SK-N-SH (cell line): ENCODE data around the gene SEC14L5. TPM values are rescaled to one million over a fixed set of nuclear protein-coding genes. Genes with fewer than 3 reads are reported as not detected.
A peak's percentile ranks its signal among the peaks of the same experiment; 100 is the strongest.

Experiments
- CTCF ChIA-PET: fragments of 300-600, 350-600 bp; formaldehyde crosslinking; extraction: SDS; loops from one replicate; lab custom pipeline; 2021; lab: Yijun Ruan, JAX
- POLR2A ChIA-PET: fragments of 350-600 bp; sonication (Branson Sonifier 250); formaldehyde crosslinking; extraction: SDS; loops from one replicate; lab custom pipeline; 2020; ENCODE audit warnings: antibody characterized with exemption, inconsistent platforms; lab: Yijun Ruan, JAX
- DNase-seq: peaks from one replicate; pipeline ENCODE4 v3.0.0; 2012
- H2AFZ ChIP-seq: fragments of 200-600 bp; sonication (generic); 2 replicates; pipeline ENCODE4 v1.8.1; 2016; ENCODE audit warnings: antibody characterized with exemption, mild to moderate bottlenecking, low read depth
- H3F3A ChIP-seq: fragments of 200-600 bp; sonication (generic); replicated peaks from 2 replicates; pipeline ENCODE3; 2016; ENCODE audit warnings: antibody characterized with exemption, mild to moderate bottlenecking; ENCODE audit not compliant: insufficient read depth
- H3K27ac ChIP-seq, 2 experiments: fragments of 200-500 bp in 1 of 2; fragments of 200-600 bp in 1 of 2; sonication (Bioruptor generic) in 1 of 2; sonication (generic), shearing (Covaris generic) in 1 of 2; 2 replicates each; pipeline versions ENCODE4 v1.5.1 to v1.6.1; 2014 to 2016; ENCODE audit warnings: low read depth in 2 of 2, inconsistent platforms in 1 of 2, low read length in 1 of 2, mild to moderate bottlenecking in 1 of 2, mixed read lengths in 1 of 2
- H3K27me3 ChIP-seq: fragments of 200-600 bp; sonication (generic), shearing (Covaris generic); 2 replicates; pipeline ENCODE4 v1.6.1; 2016; ENCODE audit warnings: mixed run types; ENCODE audit not compliant: insufficient read depth
- H3K36me3 ChIP-seq, 2 experiments: fragments of 200-500 bp in 1 of 2; fragments of 200-600 bp in 1 of 2; sonication (Bioruptor generic) in 1 of 2; sonication (generic) in 1 of 2; replicated peaks in 1 of 2; 2 replicates each; pipeline versions ENCODE3 to v1.5.1; 2014 to 2016; ENCODE audit warnings: low read length in 1 of 2, mild to moderate bottlenecking in 1 of 2; ENCODE audit not compliant: insufficient read depth in 2 of 2, control insufficient read depth in 1 of 2
- H3K4me1 ChIP-seq, 2 experiments: fragments of 200-500 bp in 1 of 2; fragments of 200-600 bp in 1 of 2; sonication (Bioruptor generic) in 1 of 2; sonication (generic), shearing (Covaris generic) in 1 of 2; 2 replicates each; pipeline versions ENCODE4 v1.5.1 to v1.6.1; 2014 to 2016; ENCODE audit warnings: low read depth in 1 of 2, low read length in 1 of 2, mixed run types in 1 of 2; ENCODE audit not compliant: insufficient read depth in 2 of 2, control insufficient read depth in 1 of 2
- H3K4me2 ChIP-seq: fragments of 200-600 bp; sonication (generic), shearing (Covaris generic); 2 replicates; pipeline ENCODE4 v1.6.1; 2017; ENCODE audit warnings: mixed run types
- H3K4me3 ChIP-seq, 2 experiments: fragments of 200-500 bp in 1 of 2; fragments of 200-600 bp in 1 of 2; sonication (Bioruptor generic) in 1 of 2; sonication (generic), shearing (Covaris generic) in 1 of 2; 2 replicates each; pipeline versions ENCODE4 v1.5.1 to v1.8.1; 2014 to 2016; ENCODE audit warnings: low read depth in 2 of 2, inconsistent platforms in 1 of 2, low read length in 1 of 2, mild to moderate bottlenecking in 1 of 2, mixed read lengths in 1 of 2, moderate library complexity in 1 of 2
- H3K79me2 ChIP-seq: fragments of 200-600 bp; sonication (generic); 2 replicates; pipeline ENCODE4 v1.8.1; 2017; ENCODE audit warnings: mild to moderate bottlenecking; ENCODE audit not compliant: insufficient read depth
- H3K9ac ChIP-seq: fragments of 200-600 bp; sonication (generic); 2 replicates; pipeline ENCODE4 v1.6.1; 2017; ENCODE audit warnings: mixed run types
- H3K9me2 ChIP-seq: fragments of 200-600 bp; sonication (generic); 2 replicates; pipeline ENCODE4 v1.6.1; 2017; ENCODE audit warnings: mixed run types
- H3K9me3 ChIP-seq: fragments of 200-600 bp; sonication (generic); 2 replicates; pipeline ENCODE4 v1.6.1; 2017; ENCODE audit warnings: mixed run types, mild to moderate bottlenecking, moderate library complexity
- H4K20me1 ChIP-seq: fragments of 200-600 bp; sonication (generic); 2 replicates; pipeline ENCODE4 v1.6.1; 2017; ENCODE audit warnings: mild to moderate bottlenecking, mixed run types; ENCODE audit not compliant: insufficient read depth
- EP300 ChIP-seq, 2 experiments: IDR thresholded peaks; 2 replicates each; pipeline versions ENCODE4 v1.4.0 to v1.6.1; 2012; ENCODE audit warnings: borderline replicate concordance in 1 of 2, low read depth in 1 of 2, low read length in 1 of 2
- FOSL2 ChIP-seq: IDR thresholded peaks from 2 replicates; pipeline ENCODE4 v1.4.0; 2012; ENCODE audit warnings: low read depth, mild to moderate bottlenecking, moderate library complexity, borderline replicate concordance
- FOXM1 ChIP-seq: IDR thresholded peaks from 2 replicates; pipeline ENCODE4 v1.4.0; 2012; ENCODE audit warnings: low read depth, mild to moderate bottlenecking
- MXI1 ChIP-seq: IDR thresholded peaks from 2 replicates; pipeline ENCODE4 v1.6.1; 2012; ENCODE audit warnings: mild to moderate bottlenecking, low read depth, low read length, improper control_type of control experiment
- NRF1 ChIP-seq: IDR thresholded peaks from 2 replicates; pipeline ENCODE4 v1.6.1; 2012; ENCODE audit warnings: low read depth, mild to moderate bottlenecking, low read length
- RCOR1 ChIP-seq: fragments of 150-350 bp; IDR thresholded peaks from 2 replicates; pipeline ENCODE4 v1.6.1; 2017; ENCODE audit warnings: antibody characterized with exemption, low read length
- RFX5 ChIP-seq: IDR thresholded peaks from 2 replicates; pipeline ENCODE4 v1.6.1; 2012; ENCODE audit warnings: mild to moderate bottlenecking, improper control_type of control experiment, low read length
- RXRA ChIP-seq: IDR thresholded peaks from 2 replicates; pipeline ENCODE4 v1.4.0; 2012; ENCODE audit warnings: low read depth, mild to moderate bottlenecking, borderline replicate concordance
- SIN3A ChIP-seq: IDR thresholded peaks from 2 replicates; pipeline ENCODE4 v1.6.1; 2012; ENCODE audit warnings: low read depth, mild to moderate bottlenecking, low read length, moderate library complexity, borderline replicate concordance
- SMC3 ChIP-seq: IDR thresholded peaks from 2 replicates; pipeline ENCODE4 v1.6.1; 2012; ENCODE audit warnings: low read depth, low read length, improper control_type of control experiment
- TAF1 ChIP-seq: IDR thresholded peaks from 2 replicates; pipeline ENCODE4 v1.6.1; 2012; ENCODE audit warnings: low read depth, mild to moderate bottlenecking, low read length, moderate library complexity, borderline replicate concordance
- TEAD4 ChIP-seq: IDR thresholded peaks from 2 replicates; pipeline ENCODE4 v1.4.0; 2012; ENCODE audit warnings: mild to moderate bottlenecking, borderline replicate concordance; ENCODE audit not compliant: insufficient read depth
- YY1 ChIP-seq: IDR thresholded peaks from 2 replicates; pipeline ENCODE4 v1.4.0; 2012; ENCODE audit warnings: low read depth, mild to moderate bottlenecking
- WGBS: methylation state at CpG from one replicate; pipeline ENCODE4 v1.1.6; 2017; ENCODE audit warnings: low lambda C conversion rate; 5-methylcytosine and 5-hydroxymethylcytosine counted together
- polyA plus RNA-seq, 3 experiments: library from polyadenylated mRNA; depleted of rRNA; stranded (reverse); fragments of >200 nt; gene quantifications; 2 replicates each; pipeline ENCODE4 v1.2.3, GENCODE V29; 2012
- TF ChIP-seq, protein P1 (sequence below): IDR thresholded peaks from 2 replicates; pipeline ENCODE4 v1.4.0; 2012; ENCODE audit warnings: low read depth, borderline replicate concordance
- TF ChIP-seq, protein P2 (sequence below): fragments of 200-600 bp; sonication (generic); IDR thresholded peaks from 2 replicates; pipeline ENCODE4 v1.6.1; 2017; ENCODE audit warnings: antibody characterized with exemption, mild to moderate bottlenecking, moderate library complexity
- TF ChIP-seq, protein P3 (sequence below): IDR thresholded peaks from 2 replicates; pipeline ENCODE4 v1.6.1; 2012; ENCODE audit warnings: mild to moderate bottlenecking, low read depth, low read length, moderate library complexity
- TF ChIP-seq, protein P4 (sequence below): IDR thresholded peaks from 2 replicates; pipeline ENCODE4 v1.4.0; 2012; ENCODE audit warnings: low read depth

Gene SEC14L5
- polyA plus RNA-seq (2012; rRNA removed): 0.03 and 0.08 TPM in 2 replicates
- polyA plus RNA-seq (2012; cell fraction: cytosol; rRNA removed): 0.01 and 0.03 TPM in 2 replicates
- 0.61 and 1.2 TPM in 2 replicates for polyA plus RNA-seq (2012; cell fraction: nucleus; rRNA removed)

DNA sequence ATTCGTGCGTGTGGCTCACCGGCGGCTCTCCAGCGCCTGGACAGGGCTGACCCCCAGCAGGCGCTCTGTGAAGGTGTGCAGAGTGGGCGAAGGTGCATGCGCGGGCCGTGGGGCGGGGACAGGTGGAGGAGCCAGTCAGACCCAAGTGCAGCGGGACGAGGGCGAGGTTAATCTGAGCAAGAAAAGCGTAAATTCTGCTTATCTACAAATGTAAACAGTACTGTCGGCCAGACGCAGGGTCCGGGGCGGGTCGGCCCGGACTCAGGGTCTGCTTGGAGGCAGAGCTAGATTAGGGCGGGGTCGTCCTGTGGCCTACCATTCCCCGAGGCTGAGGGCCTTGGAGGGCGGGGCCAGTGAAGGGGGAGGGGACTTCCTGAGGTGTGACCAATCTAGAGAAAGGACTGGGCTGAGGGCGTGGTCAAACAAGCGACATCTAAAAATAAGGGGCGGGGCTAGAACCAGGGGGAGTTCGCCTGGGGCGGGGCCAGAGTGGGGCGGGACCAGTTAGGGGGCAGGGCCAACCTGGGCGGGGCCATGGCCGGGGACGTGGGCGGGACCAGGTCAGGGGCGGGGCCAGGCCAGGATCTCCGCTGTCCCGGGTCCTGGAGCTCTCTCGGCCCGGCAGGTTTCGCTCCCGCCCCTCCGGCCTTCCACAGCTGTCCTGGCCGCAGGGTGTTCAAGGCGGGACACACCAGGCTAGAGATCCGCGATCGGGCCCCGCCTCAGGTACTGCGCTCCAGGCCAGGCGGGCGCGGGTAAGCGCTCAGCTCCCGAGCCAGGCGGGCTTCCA, at the start of gene SEC14L5:
SEC14L5 (plus strand) TSS at position 611 of the 790 bp plus-strand sequence. CDS start 994 bp downstream, outside the sequence.
- H3K79me2 ChIP-seq: no peaks in the 10 kb centered on the region
- peaks cover 0 to 8% of the 10 kb centered on the region in 2 experiments; a peak in 1 of 4 replicates for H3K4me1 ChIP-seq
- no peaks in the 10 kb centered on the region for H3K9me3 ChIP-seq
- TF ChIP-seq TEAD4 (no peak), SIN3A (peak; percentile 71; the same call in 1 of the 2 replicates), RCOR1 (no peak), NRF1 (peak; percentile 22; the same call in 1 of the 2 replicates), TAF1 (no peak), SMC3 (no peak), EP300 (IDR thresholded peaks at IDR 0.05; ENCODE audit: borderline replicate concordance in 1 of 2, low read depth in 1 of 2, low read length in 1 of 2) (no peak), RXRA (no peak), YY1 (no peak), FOXM1 (no peak), RFX5 (no peak), MXI1 (peak; percentile 41), FOSL2 (no peak)
- TF ChIP-seq, protein P1, sequence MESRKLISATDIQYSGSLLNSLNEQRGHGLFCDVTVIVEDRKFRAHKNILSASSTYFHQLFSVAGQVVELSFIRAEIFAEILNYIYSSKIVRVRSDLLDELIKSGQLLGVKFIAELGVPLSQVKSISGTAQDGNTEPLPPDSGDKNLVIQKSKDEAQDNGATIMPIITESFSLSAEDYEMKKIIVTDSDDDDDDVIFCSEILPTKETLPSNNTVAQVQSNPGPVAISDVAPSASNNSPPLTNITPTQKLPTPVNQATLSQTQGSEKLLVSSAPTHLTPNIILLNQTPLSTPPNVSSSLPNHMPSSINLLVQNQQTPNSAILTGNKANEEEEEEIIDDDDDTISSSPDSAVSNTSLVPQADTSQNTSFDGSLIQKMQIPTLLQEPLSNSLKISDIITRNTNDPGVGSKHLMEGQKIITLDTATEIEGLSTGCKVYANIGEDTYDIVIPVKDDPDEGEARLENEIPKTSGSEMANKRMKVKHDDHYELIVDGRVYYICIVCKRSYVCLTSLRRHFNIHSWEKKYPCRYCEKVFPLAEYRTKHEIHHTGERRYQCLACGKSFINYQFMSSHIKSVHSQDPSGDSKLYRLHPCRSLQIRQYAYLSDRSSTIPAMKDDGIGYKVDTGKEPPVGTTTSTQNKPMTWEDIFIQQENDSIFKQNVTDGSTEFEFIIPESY: no peak
- TF ChIP-seq, protein P2, sequence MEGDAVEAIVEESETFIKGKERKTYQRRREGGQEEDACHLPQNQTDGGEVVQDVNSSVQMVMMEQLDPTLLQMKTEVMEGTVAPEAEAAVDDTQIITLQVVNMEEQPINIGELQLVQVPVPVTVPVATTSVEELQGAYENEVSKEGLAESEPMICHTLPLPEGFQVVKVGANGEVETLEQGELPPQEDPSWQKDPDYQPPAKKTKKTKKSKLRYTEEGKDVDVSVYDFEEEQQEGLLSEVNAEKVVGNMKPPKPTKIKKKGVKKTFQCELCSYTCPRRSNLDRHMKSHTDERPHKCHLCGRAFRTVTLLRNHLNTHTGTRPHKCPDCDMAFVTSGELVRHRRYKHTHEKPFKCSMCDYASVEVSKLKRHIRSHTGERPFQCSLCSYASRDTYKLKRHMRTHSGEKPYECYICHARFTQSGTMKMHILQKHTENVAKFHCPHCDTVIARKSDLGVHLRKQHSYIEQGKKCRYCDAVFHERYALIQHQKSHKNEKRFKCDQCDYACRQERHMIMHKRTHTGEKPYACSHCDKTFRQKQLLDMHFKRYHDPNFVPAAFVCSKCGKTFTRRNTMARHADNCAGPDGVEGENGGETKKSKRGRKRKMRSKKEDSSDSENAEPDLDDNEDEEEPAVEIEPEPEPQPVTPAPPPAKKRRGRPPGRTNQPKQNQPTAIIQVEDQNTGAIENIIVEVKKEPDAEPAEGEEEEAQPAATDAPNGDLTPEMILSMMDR: no peak
- TF ChIP-seq, protein P3, sequence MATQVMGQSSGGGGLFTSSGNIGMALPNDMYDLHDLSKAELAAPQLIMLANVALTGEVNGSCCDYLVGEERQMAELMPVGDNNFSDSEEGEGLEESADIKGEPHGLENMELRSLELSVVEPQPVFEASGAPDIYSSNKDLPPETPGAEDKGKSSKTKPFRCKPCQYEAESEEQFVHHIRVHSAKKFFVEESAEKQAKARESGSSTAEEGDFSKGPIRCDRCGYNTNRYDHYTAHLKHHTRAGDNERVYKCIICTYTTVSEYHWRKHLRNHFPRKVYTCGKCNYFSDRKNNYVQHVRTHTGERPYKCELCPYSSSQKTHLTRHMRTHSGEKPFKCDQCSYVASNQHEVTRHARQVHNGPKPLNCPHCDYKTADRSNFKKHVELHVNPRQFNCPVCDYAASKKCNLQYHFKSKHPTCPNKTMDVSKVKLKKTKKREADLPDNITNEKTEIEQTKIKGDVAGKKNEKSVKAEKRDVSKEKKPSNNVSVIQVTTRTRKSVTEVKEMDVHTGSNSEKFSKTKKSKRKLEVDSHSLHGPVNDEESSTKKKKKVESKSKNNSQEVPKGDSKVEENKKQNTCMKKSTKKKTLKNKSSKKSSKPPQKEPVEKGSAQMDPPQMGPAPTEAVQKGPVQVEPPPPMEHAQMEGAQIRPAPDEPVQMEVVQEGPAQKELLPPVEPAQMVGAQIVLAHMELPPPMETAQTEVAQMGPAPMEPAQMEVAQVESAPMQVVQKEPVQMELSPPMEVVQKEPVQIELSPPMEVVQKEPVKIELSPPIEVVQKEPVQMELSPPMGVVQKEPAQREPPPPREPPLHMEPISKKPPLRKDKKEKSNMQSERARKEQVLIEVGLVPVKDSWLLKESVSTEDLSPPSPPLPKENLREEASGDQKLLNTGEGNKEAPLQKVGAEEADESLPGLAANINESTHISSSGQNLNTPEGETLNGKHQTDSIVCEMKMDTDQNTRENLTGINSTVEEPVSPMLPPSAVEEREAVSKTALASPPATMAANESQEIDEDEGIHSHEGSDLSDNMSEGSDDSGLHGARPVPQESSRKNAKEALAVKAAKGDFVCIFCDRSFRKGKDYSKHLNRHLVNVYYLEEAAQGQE: peak; percentile 97
- TF ChIP-seq, protein P4, sequence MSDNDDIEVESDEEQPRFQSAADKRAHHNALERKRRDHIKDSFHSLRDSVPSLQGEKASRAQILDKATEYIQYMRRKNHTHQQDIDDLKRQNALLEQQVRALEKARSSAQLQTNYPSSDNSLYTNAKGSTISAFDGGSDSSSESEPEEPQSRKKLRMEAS: no peak
- H3K4me3 ChIP-seq: peak within 1 kb of the TSS; percentile 52 to 68
- CTCF ChIA-PET: interaction anchor here (0.5 to 2.7 kb wide), 5 partner anchors 10 to 543 kb away, joined by 3 to 16 read pairs (median 5); no protein-coding TSS in a partner anchor
- peaks cover 8% of the 10 kb centered on the region for H3F3A ChIP-seq
- POLR2A ChIA-PET: no interaction called here
- DNase-seq: peak; percentile 100
- H2AFZ ChIP-seq: peak within 1 kb of the TSS; percentile 91
- no peak within 1 kb of the TSS for H3K27ac ChIP-seq
- peak within 1 kb of the TSS; percentile 86 for H3K4me2 ChIP-seq
- WGBS: 1% methylated on average over 48 of the region's 56 CpGs
- H4K20me1 ChIP-seq: no peaks in the 10 kb centered on the region
- H3K36me3 ChIP-seq: no peaks in the 10 kb centered on the region
- H3K9ac ChIP-seq: peak within 1 kb of the TSS; percentile 15; the same call in 1 of the 2 replicates
- H3K27me3 ChIP-seq: no peaks in the 10 kb centered on the region
- no peaks in the 10 kb centered on the region for H3K9me2 ChIP-seq
